Choroid plexus epithelial cell (primary cell): ENCODE data around the gene DYNC2H1.
"Not testable (repeated sequence)": the region's sequence is repeated elsewhere in the genome, so short reads cannot be mapped to it uniquely, and the experiment has no call there.

Experiments used
- DNase-seq: peaks from one replicate; pipeline ENCODE4 v3.0.0-alpha.2; 2010; ENCODE audit warnings: low read depth
- H3K4me3 ChIP-seq: 2 replicates; pipeline ENCODE4 v1.5.1; 2011; ENCODE audit warnings: low read depth, mild to moderate bottlenecking, control low read depth, low read length, moderate library complexity
- TF ChIP-seq, protein P1 (sequence below): conservative IDR thresholded peaks from 2 replicates; pipeline ENCODE4 v1.5.1; 2011; ENCODE audit warnings: low read depth, mild to moderate bottlenecking, control low read depth, inconsistent platforms, low read length, moderate library complexity

Gene DYNC2H1

DNA sequence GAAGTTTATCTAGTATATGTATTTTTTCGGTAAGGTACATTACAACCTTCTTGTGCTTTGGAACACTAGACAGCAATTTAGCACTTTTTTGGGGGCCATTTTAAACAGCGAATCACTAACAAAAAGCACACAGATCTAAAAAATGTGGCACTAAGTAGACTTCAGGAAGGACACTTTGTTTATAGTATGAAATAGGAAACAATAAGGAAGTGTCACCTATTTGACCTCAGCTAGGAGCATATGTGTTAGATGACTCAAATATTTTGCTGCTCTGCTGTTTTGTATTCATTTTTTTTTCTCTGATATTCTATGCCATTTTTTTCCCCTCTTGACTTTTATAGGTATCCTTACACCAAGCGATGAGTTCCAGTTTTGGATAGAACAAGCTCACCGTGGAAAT, 5.6 kb downstream of the DYNC2H1 start:
- no peak overlapping the region for H3K4me3 ChIP-seq
- TF ChIP-seq, protein P1, sequence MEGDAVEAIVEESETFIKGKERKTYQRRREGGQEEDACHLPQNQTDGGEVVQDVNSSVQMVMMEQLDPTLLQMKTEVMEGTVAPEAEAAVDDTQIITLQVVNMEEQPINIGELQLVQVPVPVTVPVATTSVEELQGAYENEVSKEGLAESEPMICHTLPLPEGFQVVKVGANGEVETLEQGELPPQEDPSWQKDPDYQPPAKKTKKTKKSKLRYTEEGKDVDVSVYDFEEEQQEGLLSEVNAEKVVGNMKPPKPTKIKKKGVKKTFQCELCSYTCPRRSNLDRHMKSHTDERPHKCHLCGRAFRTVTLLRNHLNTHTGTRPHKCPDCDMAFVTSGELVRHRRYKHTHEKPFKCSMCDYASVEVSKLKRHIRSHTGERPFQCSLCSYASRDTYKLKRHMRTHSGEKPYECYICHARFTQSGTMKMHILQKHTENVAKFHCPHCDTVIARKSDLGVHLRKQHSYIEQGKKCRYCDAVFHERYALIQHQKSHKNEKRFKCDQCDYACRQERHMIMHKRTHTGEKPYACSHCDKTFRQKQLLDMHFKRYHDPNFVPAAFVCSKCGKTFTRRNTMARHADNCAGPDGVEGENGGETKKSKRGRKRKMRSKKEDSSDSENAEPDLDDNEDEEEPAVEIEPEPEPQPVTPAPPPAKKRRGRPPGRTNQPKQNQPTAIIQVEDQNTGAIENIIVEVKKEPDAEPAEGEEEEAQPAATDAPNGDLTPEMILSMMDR = no peak
- no peak for DNase-seq

DNA sequence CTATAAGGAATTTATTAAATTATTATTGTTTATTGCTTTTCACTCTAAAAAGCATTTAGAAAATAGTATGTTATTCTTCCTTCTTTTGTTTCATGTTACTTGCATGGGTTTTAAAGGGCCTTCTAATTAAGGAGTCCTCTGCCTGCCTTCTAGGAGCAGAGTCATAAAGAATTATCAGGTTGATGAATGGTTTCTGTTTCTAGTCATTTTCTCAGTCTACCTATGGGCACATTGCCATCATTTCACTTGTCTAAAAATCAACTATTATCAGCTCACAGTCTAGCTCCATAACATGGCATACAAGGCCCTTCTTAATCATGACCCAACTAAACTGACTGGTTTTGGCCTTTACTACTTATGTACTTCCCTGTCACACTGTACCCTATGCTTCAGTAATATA, 16.2 kb downstream of the DYNC2H1 start:
- TF ChIP-seq, protein P1 = no peak
- no peak for DNase-seq
- no peak overlapping the region for H3K4me3 ChIP-seq

DNA sequence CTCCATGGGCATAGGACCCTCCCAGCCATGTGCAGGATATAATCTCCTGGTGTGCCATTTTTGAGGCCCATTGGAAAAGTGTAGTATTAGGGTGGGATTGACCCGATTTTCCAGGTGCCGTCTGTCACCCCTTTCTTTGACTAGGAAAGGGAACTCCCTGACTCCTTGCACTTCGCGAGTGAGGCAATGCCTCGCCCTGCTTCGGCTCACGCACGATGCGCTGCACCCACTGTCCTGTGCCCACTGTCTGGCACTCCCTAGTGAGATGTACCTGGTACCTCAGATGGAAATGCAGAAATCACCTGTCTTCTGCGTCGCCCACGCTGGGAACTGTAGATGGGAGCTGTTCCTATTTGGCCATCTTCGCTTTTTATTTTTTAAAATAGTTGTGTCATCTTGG, 32.8 kb downstream of the DYNC2H1 start:
- H3K4me3 ChIP-seq, DNase-seq: not testable (repeated sequence)

- peak; percentile 12 for DNase-seq
- H3K4me3 ChIP-seq = no peak overlapping the region
- TF ChIP-seq, protein P1 = no peak
Observed at GRCh38 chr11:103147627-103148026, 38.4 kb downstream of the DYNC2H1 start.

- TF ChIP-seq, protein P1 = no peak
- no peak overlapping the region for H3K4me3 ChIP-seq
- DNase-seq = no peak
Observed at GRCh38 chr11:103157542-103157941, 48.3 kb downstream of the DYNC2H1 start.

DNA sequence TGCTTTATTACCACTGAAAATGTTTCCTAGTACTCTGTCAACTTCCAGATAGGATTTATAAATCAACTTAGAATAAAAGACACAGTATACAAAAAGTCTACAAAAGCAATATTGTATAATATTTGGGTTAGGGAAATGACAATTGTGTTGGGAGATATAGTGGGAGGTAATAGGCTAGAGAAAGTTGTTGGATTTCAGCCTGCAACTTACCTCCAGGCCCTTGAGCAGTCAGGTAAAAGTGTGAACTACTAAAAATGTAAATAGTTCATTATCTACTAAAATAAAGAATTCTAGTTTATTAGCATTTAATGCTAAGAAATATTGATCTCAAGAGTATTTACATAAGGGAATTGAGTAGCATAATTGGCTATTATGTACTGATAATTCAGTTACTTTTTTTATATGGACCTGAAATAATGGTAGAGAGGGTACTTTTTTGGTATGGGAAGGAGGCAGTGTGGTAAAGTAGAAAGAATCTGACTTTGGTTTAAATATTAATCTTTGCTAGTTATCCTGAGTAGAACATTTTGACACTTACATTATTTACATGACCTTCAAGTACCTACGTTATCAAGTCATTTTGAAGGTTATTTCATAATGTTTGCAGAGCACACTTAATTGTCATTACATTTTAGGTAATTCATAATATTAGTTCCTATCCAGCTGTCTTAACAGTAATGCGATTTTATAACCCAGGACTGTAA, 55.0 kb downstream of the DYNC2H1 start:
- no peak for DNase-seq
- TF ChIP-seq, protein P1 = no peak
- no peak overlapping the region for H3K4me3 ChIP-seq

- no peak overlapping the region for H3K4me3 ChIP-seq
- TF ChIP-seq, protein P1 = no peak
- DNase-seq = peak; percentile 17
Observed at GRCh38 chr11:103167166-103167565, 57.9 kb downstream of the DYNC2H1 start.
